ENCODE data around the gene PACS1.
"Not testable (repeated sequence)": the region's sequence is repeated elsewhere in the genome, so short reads cannot be mapped to it uniquely, and the experiment has no call there.

PACS1 gene

GRCh38 chr11:66265531-66266377, 195.7 kb downstream of the PACS1 start:
- FAIRE-seq (no peak), DNase-seq (ENCODE audit: extremely low spot score, insufficient read length, low read depth) (no peak)

GRCh38 chr11:66266378-66267038, 196.4 kb downstream of the PACS1 start:
- DNase-seq (ENCODE audit: extremely low spot score, insufficient read length, low read depth) (no peak), FAIRE-seq (no peak)

- no peak for FAIRE-seq
Observed at GRCh38 chr11:66267039-66267378, 196.9 kb downstream of the PACS1 start.

GRCh38 chr11:66267379-66268243, 197.5 kb downstream of the PACS1 start:
- FAIRE-seq (peak; percentile 77), DNase-seq (ENCODE audit: extremely low spot score, insufficient read length, low read depth) (peak; percentile 68)

More at GRCh38 chr11:66267039-66267378, 196.9 kb downstream of the PACS1 start:
- DNase-seq (ENCODE audit: extremely low spot score, insufficient read length, low read depth): no peak

- FAIRE-seq (peak; percentile 97), DNase-seq (ENCODE audit: extremely low spot score, insufficient read length, low read depth) (peak; percentile 98)
Observed at GRCh38 chr11:66268244-66268951, 198.3 kb downstream of the PACS1 start, which contains the start of gene RAB1B. TSS of gene RAB1B (plus strand) at chr11:66268639. CDS start at chr11:66268680, 41 bp downstream.

- DNase-seq (ENCODE audit: extremely low spot score, insufficient read length, low read depth) (no peak), FAIRE-seq (no peak)
Observed at GRCh38 chr11:66268952-66269905, 199.2 kb downstream of the PACS1 start.

GRCh38 chr11:66271816-66272215, 201.7 kb downstream of the PACS1 start:
- DNase-seq (ENCODE audit: extremely low spot score, insufficient read length, low read depth): no peak
- no peak for FAIRE-seq

- no peak for FAIRE-seq
- DNase-seq (ENCODE audit: extremely low spot score, insufficient read length, low read depth): no peak
Observed at GRCh38 chr11:66272596-66272995, 202.5 kb downstream of the PACS1 start.

GRCh38 chr11:66274219-66274618, 204.1 kb downstream of the PACS1 start:
- no peak for DNase-seq (ENCODE audit: extremely low spot score, insufficient read length, low read depth)
- FAIRE-seq: no peak

GRCh38 chr11:66275396-66275795, 205.3 kb downstream of the PACS1 start:
- no peak for DNase-seq (ENCODE audit: extremely low spot score, insufficient read length, low read depth)
- no peak for FAIRE-seq

- no peak for DNase-seq (ENCODE audit: extremely low spot score, insufficient read length, low read depth)
- no peak for FAIRE-seq
Observed at GRCh38 chr11:66275984-66276612, 206.0 kb downstream of the PACS1 start.

GRCh38 chr11:66276619-66277018, 206.5 kb downstream of the PACS1 start:
- FAIRE-seq; DNase-seq (ENCODE audit: extremely low spot score, insufficient read length, low read depth): not testable (repeated sequence)

- not testable (repeated sequence) for FAIRE-seq
Observed at GRCh38 chr11:66277064-66277463, 207.0 kb downstream of the PACS1 start.

GRCh38 chr11:66277471-66278362, 207.6 kb downstream of the PACS1 start, which contains the start of gene CNIH2:
TSS of gene CNIH2 (plus strand) at chr11:66278175. CDS start at chr11:66278457, 282 bp downstream.
- no peak for FAIRE-seq
- DNase-seq (ENCODE audit: extremely low spot score, insufficient read length, low read depth): no peak

More at GRCh38 chr11:66277064-66277463, 207.0 kb downstream of the PACS1 start:
- not testable (repeated sequence) for DNase-seq (ENCODE audit: extremely low spot score, insufficient read length, low read depth)

GRCh38 chr11:66278363-66279091, 208.5 kb downstream of the PACS1 start:
- FAIRE-seq (no peak), DNase-seq (ENCODE audit: extremely low spot score, insufficient read length, low read depth) (no peak)

GRCh38 chr11:66279092-66279734, 209.1 kb downstream of the PACS1 start:
- FAIRE-seq (no peak), DNase-seq (ENCODE audit: extremely low spot score, insufficient read length, low read depth) (no peak)
